Effector CD8-positive, alpha-beta T cell (primary cell): Measurements from ENCODE around the gene ICA1.

Experiments used
- DNase-seq: peaks from one replicate; lab custom pipeline; 2025; lab: John Stamatoyannopoulos, UW

Gene ICA1

GRCh38 chr7:8159595-8159994, 102.4 kb downstream of the ICA1 start:
- no peak for DNase-seq

- DNase-seq = no peak
Observed at GRCh38 chr7:8157296-8157695, 104.7 kb downstream of the ICA1 start.

- DNase-seq = no peak
Observed at GRCh38 chr7:8155836-8156235, 106.1 kb downstream of the ICA1 start.

GRCh38 chr7:8154272-8154671, 107.7 kb downstream of the ICA1 start:
- no peak for DNase-seq

- DNase-seq = no peak
Observed at GRCh38 chr7:8152489-8153192, 109.3 kb downstream of the ICA1 start.

GRCh38 chr7:8151161-8151725, 110.7 kb downstream of the ICA1 start:
- no peak for DNase-seq

- no peak for DNase-seq
Observed at GRCh38 chr7:8149222-8149621, 112.7 kb downstream of the ICA1 start.

GRCh38 chr7:8147760-8148463, 114.1 kb downstream of the ICA1 start:
- DNase-seq = no peak

GRCh38 chr7:8146788-8147413, 115.1 kb downstream of the ICA1 start:
- no peak for DNase-seq

GRCh38 chr7:8146106-8146787, 115.7 kb downstream of the ICA1 start:
- no peak for DNase-seq

GRCh38 chr7:8144856-8145255, 117.1 kb downstream of the ICA1 start:
- no peak for DNase-seq

GRCh38 chr7:8143151-8143874, 118.7 kb downstream of the ICA1 start:
- DNase-seq = no peak

- DNase-seq = no peak
Observed at GRCh38 chr7:8142477-8142876, 119.5 kb downstream of the ICA1 start.

GRCh38 chr7:8141070-8141469, 120.9 kb downstream of the ICA1 start:
- no peak for DNase-seq

- DNase-seq = no peak
Observed at GRCh38 chr7:8136051-8136730, 125.8 kb downstream of the ICA1 start.

- no peak for DNase-seq
Observed at GRCh38 chr7:8135417-8135816, 126.5 kb downstream of the ICA1 start.

GRCh38 chr7:8134089-8134733, 127.8 kb downstream of the ICA1 start:
- DNase-seq = no peak

- no peak for DNase-seq
Observed at GRCh38 chr7:8133188-8133848, 128.6 kb downstream of the ICA1 start.

- DNase-seq = no peak
Observed at GRCh38 chr7:8131694-8132605, 130.0 kb downstream of the ICA1 start.
